CD4-positive, alpha-beta T cell treated with Interleukin-1 beta for 1 hour (primary cell): Measurements from ENCODE around the gene GGTLC1.
"Not testable (repeated sequence)": the region's sequence is repeated elsewhere in the genome, so short reads cannot be mapped to it uniquely, and the experiment has no call there.

ENCODE experiments used
- DNase-seq, 2 donors: peaks; one replicate each; pipeline ENCODE4 v3.0.0-alpha.2; 2020 to 2022

The GGTLC1 gene

GRCh38 chr20:23988561-23988960, at the start of gene GGTLC1:
TSS of gene GGTLC1 (minus strand) at chr20:23988779. CDS start at chr20:23986611, 2,168 bp downstream.
- no peak for DNase-seq

GRCh38 chr20:24034820-24035219, 46.2 kb upstream of the GGTLC1 start:
- no peak for DNase-seq

- DNase-seq: no peak
Observed at GRCh38 chr20:24033565-24033964, 45.0 kb upstream of the GGTLC1 start.

- DNase-seq: peak in 1 of 2 donors; percentile 19
Observed at GRCh38 chr20:24033151-24033550, 44.6 kb upstream of the GGTLC1 start.

- peak in 1 of 2 donors; percentile 12 for DNase-seq
Observed at GRCh38 chr20:24032400-24032898, 43.9 kb upstream of the GGTLC1 start.

- peak; percentile 82 to 88 for DNase-seq
Observed at GRCh38 chr20:24027229-24027628, 38.6 kb upstream of the GGTLC1 start.

GRCh38 chr20:24022621-24023180, 34.1 kb upstream of the GGTLC1 start:
- no peak for DNase-seq

GRCh38 chr20:24018796-24019195, 30.2 kb upstream of the GGTLC1 start:
- no peak for DNase-seq

- DNase-seq: no peak
Observed at GRCh38 chr20:24017458-24017755, 28.8 kb upstream of the GGTLC1 start.

GRCh38 chr20:24016607-24017457, 28.3 kb upstream of the GGTLC1 start:
- no peak for DNase-seq

- no peak for DNase-seq
Observed at GRCh38 chr20:24013953-24014352, 25.4 kb upstream of the GGTLC1 start.

- no peak for DNase-seq
Observed at GRCh38 chr20:24011282-24011681, 22.7 kb upstream of the GGTLC1 start.

- no peak for DNase-seq
Observed at GRCh38 chr20:24007758-24008157, 19.2 kb upstream of the GGTLC1 start.

- DNase-seq: no peak
Observed at GRCh38 chr20:24007073-24007595, 18.6 kb upstream of the GGTLC1 start.

GRCh38 chr20:24006626-24007025, 18.0 kb upstream of the GGTLC1 start:
- DNase-seq: no peak

GRCh38 chr20:24004471-24004870, 15.9 kb upstream of the GGTLC1 start:
- no peak for DNase-seq

GRCh38 chr20:24002896-24003295, 14.3 kb upstream of the GGTLC1 start:
- DNase-seq: no peak

- DNase-seq: no peak
Observed at GRCh38 chr20:24001712-24002405, 13.3 kb upstream of the GGTLC1 start.

- DNase-seq: no peak
Observed at GRCh38 chr20:23998844-23999243, 10.3 kb upstream of the GGTLC1 start.

- no peak for DNase-seq
Observed at GRCh38 chr20:23998392-23998791, 9.8 kb upstream of the GGTLC1 start.

GRCh38 chr20:23995905-23996666, 7.5 kb upstream of the GGTLC1 start:
- peak; percentile 44 to 51 for DNase-seq

GRCh38 chr20:23995291-23995690, 6.7 kb upstream of the GGTLC1 start:
- not testable (repeated sequence) for DNase-seq
